Lung (tissue), 16 donors: ENCODE measurements around the gene GPR25. TPM values are rescaled to one million over a fixed set of nuclear protein-coding genes. Genes with fewer than 3 reads are reported as not detected.

Source experiments
- ATAC-seq: fragments of 200-7000 bp; cut with Tn5 transposase; one replicate; pipeline ENCODE4 v1.9.1; 2020; ENCODE audit warnings: moderate number of reproducible peaks; ENCODE audit not compliant: insufficient read depth, low FRiP score
- DNase-seq, 3 donors: peaks; one replicate each; pipeline ENCODE4 v3.0.0-alpha.2; 2013 to 2017
- H3K27ac ChIP-seq, 2 donors: one replicate each; pipeline ENCODE4 v1.5.1; 2013; ENCODE audit warnings: mild to moderate bottlenecking in 2 of 2, moderate library complexity in 2 of 2, control low read depth in 1 of 2, inconsistent platforms in 1 of 2, low read depth in 1 of 2, low read length in 1 of 2
- H3K27me3 ChIP-seq, 3 donors: one replicate each; pipeline ENCODE4 v1.5.1; 2013; ENCODE audit warnings: low read length in 2 of 3; ENCODE audit not compliant: control insufficient read depth in 3 of 3, insufficient read depth in 3 of 3
- H3K36me3 ChIP-seq, 4 donors: one replicate each; pipeline ENCODE4 v1.5.1; 2013; ENCODE audit warnings: low read length in 4 of 4, mild to moderate bottlenecking in 1 of 4, moderate library complexity in 1 of 4; ENCODE audit not compliant: control insufficient read depth in 4 of 4, insufficient read depth in 4 of 4
- H3K4me1 ChIP-seq, 5 donors: one replicate each; pipeline ENCODE4 v1.5.1; 2013; ENCODE audit warnings: low read length in 5 of 5, mild to moderate bottlenecking in 2 of 5, moderate library complexity in 1 of 5; ENCODE audit not compliant: control insufficient read depth in 5 of 5, insufficient read depth in 5 of 5
- H3K4me3 ChIP-seq: one replicate; pipeline ENCODE4 v1.5.1; 2013; ENCODE audit warnings: mild to moderate bottlenecking, control low read depth, moderate library complexity
- H3K9ac ChIP-seq, 2 donors: one replicate each; pipeline ENCODE4 v1.5.1; 2013; ENCODE audit warnings: low read length in 2 of 2, control low read depth in 1 of 2; ENCODE audit not compliant: insufficient read depth in 1 of 2
- H3K9me3 ChIP-seq, 4 donors: one replicate each; pipeline ENCODE4 v1.5.1; 2013; ENCODE audit warnings: low read length in 3 of 4, mild to moderate bottlenecking in 1 of 4, moderate library complexity in 1 of 4; ENCODE audit not compliant: control insufficient read depth in 4 of 4, insufficient read depth in 3 of 4
- WGBS, 2 donors: extraction: QIAGEN DNeasy Blood & Tissue Kit; methylation state at CpG; one replicate each; pipeline ENCODE4 v1.1.7; 2013; 5-methylcytosine and 5-hydroxymethylcytosine counted together
- long read RNA-seq, 5 donors: transcript quantifications; one replicate each; lab custom pipeline, GENCODE V29; 2026
- polyA plus RNA-seq, 2 donors: library from polyadenylated mRNA; stranded (reverse); fragments of 200-250 nt; gene quantifications; one replicate each; pipeline ENCODE4 v1.2.1, GENCODE V29; 2013
- total RNA-seq, 2 donors: library from RNA; depleted of rRNA in 1 of 2; stranded (reverse); fragments of >200 nt in 1 of 2; gene quantifications; one replicate each; pipeline ENCODE4 v1.2.1, GENCODE V29; 2014 to 2021
- TF ChIP-seq, protein P1 (sequence below): IDR thresholded peaks from 2 replicates; pipeline ENCODE4 v1.5.1; 2012; ENCODE audit warnings: mild to moderate bottlenecking; ENCODE audit errors: control extremely low read depth, extremely low read depth
- donor health status: control.
- donor health status: control.
- donor health status: Bipolar disorder and iron deficiency.
- donor health status: healthy.
- donor health status: DM: yes; HTN: yes; CAD: no.

GPR25 gene, protein sequence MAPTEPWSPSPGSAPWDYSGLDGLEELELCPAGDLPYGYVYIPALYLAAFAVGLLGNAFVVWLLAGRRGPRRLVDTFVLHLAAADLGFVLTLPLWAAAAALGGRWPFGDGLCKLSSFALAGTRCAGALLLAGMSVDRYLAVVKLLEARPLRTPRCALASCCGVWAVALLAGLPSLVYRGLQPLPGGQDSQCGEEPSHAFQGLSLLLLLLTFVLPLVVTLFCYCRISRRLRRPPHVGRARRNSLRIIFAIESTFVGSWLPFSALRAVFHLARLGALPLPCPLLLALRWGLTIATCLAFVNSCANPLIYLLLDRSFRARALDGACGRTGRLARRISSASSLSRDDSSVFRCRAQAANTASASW
- total RNA-seq = 1 to 10 TPM in 1 of 2 donors, under 1 TPM in 1; 0.49 to 1.0 TPM
- under 1 TPM; 0.16 to 0.78 TPM for polyA plus RNA-seq
- long read RNA-seq, donor 1 = 0 reads
- long read RNA-seq, donor 2 = 0 reads
- long read RNA-seq, donor 3 = 0 reads
- long read RNA-seq, donor 4 = 0 reads
- long read RNA-seq, donor 5 = 0 reads

DNA sequence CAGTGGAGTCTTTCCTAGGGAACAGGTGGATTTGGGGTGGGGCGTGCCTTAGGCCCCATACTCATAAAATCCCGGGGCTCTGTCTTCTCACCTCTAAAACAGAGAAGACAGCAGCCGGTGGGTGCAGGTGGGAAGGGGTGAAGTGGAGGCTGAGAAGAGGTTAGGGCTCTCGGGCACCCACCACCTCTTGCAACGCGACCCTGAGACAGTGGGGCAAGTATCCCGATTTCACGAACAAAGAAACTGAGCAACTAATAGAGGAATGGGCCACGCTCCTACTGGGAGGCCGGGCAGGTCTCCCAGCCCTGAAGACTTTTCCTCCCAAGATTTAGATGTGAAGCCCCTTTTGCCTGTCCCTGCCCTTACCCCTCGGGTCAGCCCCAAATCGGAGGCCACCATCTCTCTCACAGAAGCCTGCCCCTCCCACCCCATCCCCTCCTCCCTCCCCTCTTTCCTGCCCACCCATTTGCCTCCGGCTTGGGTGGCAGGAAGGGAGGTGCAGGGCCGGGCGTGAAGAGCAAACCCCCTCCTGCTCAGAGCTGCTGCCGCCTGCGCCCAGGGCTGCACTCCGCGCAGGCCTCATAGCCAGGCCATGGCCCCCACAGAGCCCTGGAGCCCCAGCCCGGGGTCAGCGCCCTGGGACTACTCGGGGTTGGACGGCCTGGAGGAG is at the start of gene GPR25:
TSS of gene GPR25 (plus strand) at position 536 of the 670 bp plus-strand sequence. CDS start at position 593, 57 bp downstream.
- no peak for ATAC-seq
- no peak within 1 kb of the TSS for H3K27ac ChIP-seq
- WGBS, 2 donors = 67 to 73% methylated on average over 21 to 23 of the region's 23 CpGs
- peaks cover 6 to 55% (median 28%) of the 10 kb centered on the region in 3 donors for H3K27me3 ChIP-seq
- peaks cover 0 to 6% (median 0%) of the 10 kb centered on the region in 4 donors for H3K9me3 ChIP-seq
- no peak for DNase-seq
- peak within 1 kb of the TSS; percentile 19 for H3K4me3 ChIP-seq
- no peak within 1 kb of the TSS for H3K9ac ChIP-seq
- no peaks in the 10 kb centered on the region for H3K36me3 ChIP-seq
- H3K4me1 ChIP-seq = peaks cover 0 to 16% (median 8%) of the 10 kb centered on the region in 5 donors
- TF ChIP-seq, protein P1, sequence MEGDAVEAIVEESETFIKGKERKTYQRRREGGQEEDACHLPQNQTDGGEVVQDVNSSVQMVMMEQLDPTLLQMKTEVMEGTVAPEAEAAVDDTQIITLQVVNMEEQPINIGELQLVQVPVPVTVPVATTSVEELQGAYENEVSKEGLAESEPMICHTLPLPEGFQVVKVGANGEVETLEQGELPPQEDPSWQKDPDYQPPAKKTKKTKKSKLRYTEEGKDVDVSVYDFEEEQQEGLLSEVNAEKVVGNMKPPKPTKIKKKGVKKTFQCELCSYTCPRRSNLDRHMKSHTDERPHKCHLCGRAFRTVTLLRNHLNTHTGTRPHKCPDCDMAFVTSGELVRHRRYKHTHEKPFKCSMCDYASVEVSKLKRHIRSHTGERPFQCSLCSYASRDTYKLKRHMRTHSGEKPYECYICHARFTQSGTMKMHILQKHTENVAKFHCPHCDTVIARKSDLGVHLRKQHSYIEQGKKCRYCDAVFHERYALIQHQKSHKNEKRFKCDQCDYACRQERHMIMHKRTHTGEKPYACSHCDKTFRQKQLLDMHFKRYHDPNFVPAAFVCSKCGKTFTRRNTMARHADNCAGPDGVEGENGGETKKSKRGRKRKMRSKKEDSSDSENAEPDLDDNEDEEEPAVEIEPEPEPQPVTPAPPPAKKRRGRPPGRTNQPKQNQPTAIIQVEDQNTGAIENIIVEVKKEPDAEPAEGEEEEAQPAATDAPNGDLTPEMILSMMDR = no peak

DNA sequence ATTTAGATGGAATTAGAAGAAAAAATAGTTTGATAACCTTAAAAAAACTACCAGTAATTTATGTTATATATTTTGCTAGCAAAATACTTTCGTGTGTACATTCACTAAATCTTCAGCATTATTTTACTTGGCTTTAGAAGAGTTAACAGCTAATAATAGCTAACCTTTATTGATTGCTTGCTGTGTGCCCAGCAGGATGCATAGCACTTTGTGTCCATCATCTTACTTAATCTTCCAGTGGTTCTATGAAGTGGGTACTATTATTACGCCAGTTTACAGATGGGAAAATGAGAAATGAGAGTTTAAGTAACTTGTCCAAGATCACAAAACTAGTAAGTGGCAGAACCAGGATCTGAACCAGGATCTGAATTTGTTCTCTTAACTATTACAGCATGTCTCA is 41.7 kb upstream of the GPR25 start:
- Histone ChIP-seq H3K27me3 (no peaks in the 10 kb centered on the region), H3K9ac (no peak overlapping the region), H3K36me3 (peaks cover under 1 to 5% (median 4%) of the 10 kb centered on the region in 4 donors), H3K27ac (no peak overlapping the region), H3K9me3 (no peaks in the 10 kb centered on the region), H3K4me1 (peaks cover 0 to 5% (median 0%) of the 10 kb centered on the region in 5 donors), H3K4me3 (no peak overlapping the region)
- no peak for DNase-seq
- ATAC-seq = no peak
- TF ChIP-seq, protein P1 = no peak
- 92 to 93% methylated on average over 2 of the region's 2 CpGs for WGBS, 2 donors

DNA sequence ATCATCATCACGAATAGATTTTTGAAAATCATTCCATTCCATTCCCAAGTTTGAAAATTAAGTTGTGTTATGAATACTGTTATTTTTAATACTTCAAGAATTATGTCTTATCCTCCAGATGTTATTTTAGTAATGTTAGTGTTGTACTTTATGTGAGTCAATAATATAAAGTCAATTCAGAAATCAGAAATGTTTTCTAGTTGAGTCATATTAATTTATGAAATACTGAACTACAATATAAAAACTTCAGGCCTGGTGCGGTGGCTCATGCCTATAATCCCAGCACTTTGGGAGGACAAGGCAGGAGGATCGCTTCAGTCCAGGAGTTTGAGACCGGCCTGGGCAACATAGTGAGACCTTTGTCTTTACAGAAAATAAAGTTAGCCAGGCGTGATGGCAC is 38.4 kb upstream of the GPR25 start:
- Histone ChIP-seq H3K4me1 (peaks cover 0 to 5% (median 0%) of the 10 kb centered on the region in 5 donors), H3K27me3 (no peaks in the 10 kb centered on the region), H3K27ac (no peak overlapping the region), H3K36me3 (peaks cover 4 to 13% (median 9%) of the 10 kb centered on the region in 4 donors), H3K9ac (no peak overlapping the region), H3K9me3 (no peaks in the 10 kb centered on the region), H3K4me3 (no peak overlapping the region)
- TF ChIP-seq, protein P1 = no peak
- 95 to 96% methylated on average over 5 of the region's 5 CpGs for WGBS, 2 donors
- ATAC-seq (no peak), DNase-seq (no peak)
